Thymus (tissue), 11 donors: ENCODE results near the gene DTYMK. TPM values are rescaled to one million over a fixed set of nuclear protein-coding genes. Genes with fewer than 3 reads are reported as not detected.

Source experiments
- DNase-seq, 9 donors: peaks; one replicate each; pipeline ENCODE4 v3.0.0-alpha.2; 2013; ENCODE audit warnings: low spot score in 9 of 9, low read depth in 6 of 9, missing footprints in 1 of 9
- H3K27ac ChIP-seq, 2 donors: one replicate each; pipeline ENCODE4 v1.5.1; 2013; ENCODE audit warnings: control low read depth in 1 of 2, low read depth in 1 of 2, low read length in 1 of 2, mild to moderate bottlenecking in 1 of 2, moderate library complexity in 1 of 2
- H3K27me3 ChIP-seq, 2 donors: one replicate each; pipeline ENCODE4 v1.5.1; 2013; ENCODE audit warnings: low read length in 1 of 2; ENCODE audit not compliant: control insufficient read depth in 2 of 2, insufficient read depth in 1 of 2
- H3K36me3 ChIP-seq, 2 donors: one replicate each; pipeline ENCODE4 v1.5.1; 2013; ENCODE audit warnings: low read length in 1 of 2, mild to moderate bottlenecking in 1 of 2, moderate library complexity in 1 of 2; ENCODE audit not compliant: control insufficient read depth in 2 of 2, insufficient read depth in 2 of 2
- H3K4me1 ChIP-seq, 2 donors: one replicate each; pipeline ENCODE4 v1.5.1; 2013; ENCODE audit warnings: low read length in 2 of 2; ENCODE audit not compliant: control insufficient read depth in 2 of 2, insufficient read depth in 2 of 2
- H3K4me3 ChIP-seq, 2 donors: one replicate each; pipeline ENCODE4 v1.5.1; 2013; ENCODE audit warnings: low read length in 2 of 2, control low read depth in 1 of 2, mild to moderate bottlenecking in 1 of 2
- H3K9me3 ChIP-seq, 2 donors: one replicate each; pipeline ENCODE4 v1.5.1; 2013; ENCODE audit warnings: low read length in 1 of 2, mild to moderate bottlenecking in 1 of 2; ENCODE audit not compliant: control insufficient read depth in 2 of 2, insufficient read depth in 1 of 2
- WGBS: extraction: QIAGEN DNeasy Blood & Tissue Kit; methylation state at CpG from one replicate; pipeline ENCODE4 v1.1.7; 2013; 5-methylcytosine and 5-hydroxymethylcytosine counted together
- polyA plus RNA-seq: library from polyadenylated mRNA; stranded (reverse); fragments of 200-250 nt; gene quantifications from one replicate; pipeline ENCODE4 v1.2.3, GENCODE V29; 2013
- total RNA-seq: library from RNA; stranded (reverse); fragments of 120-200 nt; gene quantifications from one replicate; pipeline ENCODE4 v1.2.4, GENCODE V29; 2013
- donor health status: healthy.

DTYMK gene
- total and polyA plus RNA-seq, 2 donors: 20.3 to 44.4 TPM

GRCh38 chr2:241678784-241679540 lies 7.7 kb downstream of the DTYMK start:
- Histone ChIP-seq H3K4me1 (peaks cover 0 to 3% of the 10 kb centered on the region in 2 donors), H3K27ac (no peak overlapping the region), H3K27me3 (no peaks in the 10 kb centered on the region), H3K4me3 (no peak overlapping the region), H3K36me3 (peaks cover 76 to 81% of the 10 kb centered on the region in 2 donors), H3K9me3 (no peaks in the 10 kb centered on the region)
- DNase-seq: no peak
- 98% methylated on average over 22 of the region's 22 CpGs for WGBS

GRCh38 chr2:241678307-241678706 lies 8.3 kb downstream of the DTYMK start:
- Histone ChIP-seq H3K4me3 (no peak overlapping the region), H3K27me3 (no peaks in the 10 kb centered on the region), H3K9me3 (no peaks in the 10 kb centered on the region), H3K4me1 (peaks cover 0 to 5% of the 10 kb centered on the region in 2 donors), H3K36me3 (peaks cover 77 to 80% of the 10 kb centered on the region in 2 donors), H3K27ac (no peak overlapping the region)
- WGBS: 97% methylated on average over 18 of the region's 18 CpGs
- no peak for DNase-seq

GRCh38 chr2:241677392-241677791 lies 9.2 kb downstream of the DTYMK start:
- no peak overlapping the region for H3K4me3 ChIP-seq
- no peak overlapping the region for H3K27ac ChIP-seq
- H3K9me3 ChIP-seq: no peaks in the 10 kb centered on the region
- 98% methylated on average over 24 of the region's 24 CpGs for WGBS
- no peaks in the 10 kb centered on the region for H3K27me3 ChIP-seq
- peaks cover 0 to 5% of the 10 kb centered on the region in 2 donors for H3K4me1 ChIP-seq
- peaks cover 76 to 83% of the 10 kb centered on the region in 2 donors for H3K36me3 ChIP-seq
- no peak for DNase-seq

- DNase-seq: no peak
- H3K36me3 ChIP-seq: peaks cover 76 to 86% of the 10 kb centered on the region in 2 donors
- WGBS: 98% methylated on average over 17 of the region's 17 CpGs
- peaks cover 0 to 5% of the 10 kb centered on the region in 2 donors for H3K4me1 ChIP-seq
- H3K27me3 ChIP-seq: no peaks in the 10 kb centered on the region
- H3K4me3 ChIP-seq: no peak overlapping the region
- no peak overlapping the region for H3K27ac ChIP-seq
- H3K9me3 ChIP-seq: no peaks in the 10 kb centered on the region
These were observed 9.9 kb downstream of the DTYMK start for GRCh38 chr2:241676665-241677064.

GRCh38 chr2:241675885-241676284 lies 10.7 kb downstream of the DTYMK start:
- Histone ChIP-seq H3K27ac (no peak overlapping the region), H3K4me1 (peaks cover 0 to 5% of the 10 kb centered on the region in 2 donors), H3K36me3 (peaks cover 77 to 86% of the 10 kb centered on the region in 2 donors), H3K4me3 (no peak overlapping the region), H3K9me3 (no peaks in the 10 kb centered on the region), H3K27me3 (no peaks in the 10 kb centered on the region)
- whole genome bisulfite sequencing: 98% methylated on average over 17 of the region's 17 CpGs
- no peak for DNase-seq

GRCh38 chr2:241673797-241674725 lies 12.6 kb downstream of the DTYMK start:
- DNase-seq: no peak
- Histone ChIP-seq H3K36me3 (peaks cover 79 to 89% of the 10 kb centered on the region in 2 donors), H3K4me3 (no peak overlapping the region), H3K9me3 (no peaks in the 10 kb centered on the region), H3K27me3 (no peaks in the 10 kb centered on the region), H3K4me1 (peaks cover 0 to 5% of the 10 kb centered on the region in 2 donors), H3K27ac (no peak overlapping the region)
- 85% methylated on average over 21 of the region's 21 CpGs for WGBS

- Histone ChIP-seq H3K27me3 (no peaks in the 10 kb centered on the region), H3K36me3 (peaks cover 79 to 90% of the 10 kb centered on the region in 2 donors), H3K4me1 (peaks cover 0 to 5% of the 10 kb centered on the region in 2 donors), H3K4me3 (no peak overlapping the region), H3K27ac (no peak overlapping the region), H3K9me3 (no peaks in the 10 kb centered on the region)
- 91% methylated on average over 18 of the region's 18 CpGs for WGBS
- DNase-seq: no peak
These were observed 13.4 kb downstream of the DTYMK start for GRCh38 chr2:241673189-241673663.

GRCh38 chr2:241672243-241673188 lies 14.1 kb downstream of the DTYMK start:
- no peak overlapping the region for H3K27ac ChIP-seq
- WGBS: 96% methylated on average over 42 of the region's 42 CpGs
- peaks cover 0 to 5% of the 10 kb centered on the region in 2 donors for H3K4me1 ChIP-seq
- H3K27me3 ChIP-seq: no peaks in the 10 kb centered on the region
- DNase-seq: no peak
- no peak overlapping the region for H3K4me3 ChIP-seq
- no peaks in the 10 kb centered on the region for H3K9me3 ChIP-seq
- peaks cover 83 to 90% of the 10 kb centered on the region in 2 donors for H3K36me3 ChIP-seq
